ENCODE measurements around the gene FAHD2B.
"Not testable (repeated sequence)": the region's sequence is repeated elsewhere in the genome, so short reads cannot be mapped to it uniquely, and the experiment has no call there.

GRCh38 chr2:97106878-97107277 lies 12.2 kb upstream of the FAHD2B start:
- not testable (repeated sequence) for TF ChIP-seq CTCF, EZH2, EZH2phosphoT487 (IDR thresholded peaks at IDR 0.05)
